PC-9 (cell line): ENCODE data around the gene SPRING1. TPM values are rescaled to one million over a fixed set of nuclear protein-coding genes. Genes with fewer than 3 reads are reported as not detected.
"Not testable (repeated sequence)": the region's sequence is repeated elsewhere in the genome, so short reads cannot be mapped to it uniquely, and the experiment has no call there.

ENCODE experiments used
- BruUV-seq: library from RNA; stranded (reverse); fragments of 400-500 nt; replicated peaks from 2 replicates; lab custom pipeline; 2021; lab: Mats Ljungman, UMichigan
- CTCF ChIA-PET: fragments of 300-600 bp; sonication (Branson Sonifier 250); formaldehyde crosslinking; loops from one replicate; lab custom pipeline; 2022; ENCODE audit warnings: antibody characterized with exemption; lab: Charles Lee
- POLR2A ChIA-PET: fragments of 300-600 bp; sonication (Branson Sonifier 250); formaldehyde crosslinking; loops from one replicate; lab custom pipeline; 2022; ENCODE audit warnings: antibody characterized with exemption; ENCODE audit not compliant: unreplicated experiment; lab: Charles Lee
- DNase-seq, 2 experiments: peaks; one replicate each; pipeline versions ENCODE4 v3.0.0 to v3.0.0-alpha.2; 2015 to 2022; ENCODE audit warnings: mixed read lengths in 1 of 2
- H2AFZ ChIP-seq: fragments of 200-600 bp; sonication (generic); 2 replicates; pipeline ENCODE4 v1.8.1; 2017; ENCODE audit warnings: antibody characterized with exemption
- H3F3A ChIP-seq: fragments of 200-600 bp; sonication (generic); 2 replicates; pipeline ENCODE4 v1.8.1; 2017; ENCODE audit warnings: antibody characterized with exemption, mild to moderate bottlenecking, low read depth; ENCODE audit not compliant: insufficient read depth
- H3K27ac ChIP-seq: fragments of 200-600 bp; sonication (generic); 2 replicates; pipeline ENCODE4 v1.6.1; 2016; ENCODE audit warnings: mixed run types
- H3K27me3 ChIP-seq: fragments of 200-600 bp; sonication (generic); 2 replicates; pipeline ENCODE4 v1.6.1; 2016; ENCODE audit warnings: low read depth, mixed run types; ENCODE audit not compliant: insufficient read depth
- H3K36me3 ChIP-seq: fragments of 200-600 bp; sonication (generic); 2 replicates; pipeline ENCODE4 v1.6.1; 2016; ENCODE audit warnings: low read depth, mixed run types
- H3K4me1 ChIP-seq: fragments of 200-600 bp; sonication (generic); replicated peaks from 2 replicates; pipeline ENCODE4 v1.6.1; 2016; ENCODE audit warnings: mixed run types; ENCODE audit not compliant: insufficient read depth
- H3K4me2 ChIP-seq: fragments of 200-600 bp; sonication (generic); 2 replicates; pipeline ENCODE4 v1.6.1; 2017; ENCODE audit warnings: mixed run types
- H3K4me3 ChIP-seq: fragments of 200-600 bp; sonication (generic); 2 replicates; pipeline ENCODE4 v1.6.1; 2016; ENCODE audit warnings: mixed run types
- H3K79me2 ChIP-seq: fragments of 200-600 bp; sonication (generic); 2 replicates; pipeline ENCODE4 v1.6.1; 2017; ENCODE audit warnings: low read depth, mixed run types
- H3K9me2 ChIP-seq: fragments of 200-600 bp; sonication (generic); 2 replicates; pipeline ENCODE4 v1.8.1; 2017; ENCODE audit warnings: mild to moderate bottlenecking; ENCODE audit not compliant: insufficient read depth
- H3K9me3 ChIP-seq: fragments of 200-600 bp; sonication (generic); 2 replicates; pipeline ENCODE4 v1.8.1; 2016; ENCODE audit warnings: low read depth; ENCODE audit not compliant: insufficient read depth
- H4K20me1 ChIP-seq: fragments of 200-600 bp; sonication (generic); 2 replicates; pipeline ENCODE4 v1.8.1; 2017; ENCODE audit not compliant: insufficient read depth
- CTCF ChIP-seq: fragments of 200-600 bp; sonication (generic); conservative IDR thresholded peaks from 2 replicates; pipeline ENCODE4 v1.6.1; 2017; ENCODE audit warnings: mixed run types, antibody characterized with exemption, mild to moderate bottlenecking, moderate library complexity
- EZH2 ChIP-seq: fragments of 200-600 bp; sonication (generic); IDR thresholded peaks from 2 replicates; pipeline ENCODE4 v1.8.0; 2017; ENCODE audit warnings: antibody characterized with exemption, low read depth
- intact Hi-C: fragments of 100-400 bp; cut with micrococcal nuclease; formaldehyde crosslinking; loops from one replicate; pipeline ENCODE4 v1.10.0; 2022; ENCODE audit not compliant: unreplicated experiment
- total RNA-seq: library from RNA; stranded (reverse); gene quantifications from 2 replicates; pipeline ENCODE4 v1.2.3, GENCODE V29; 2021

Gene SPRING1
- total RNA-seq, 1 experiment from 2014 or later: 29.3 TPM

GRCh38 chr12:116750298-116750697 lies 12.4 kb upstream of the SPRING1 start:
- no peak for DNase-seq
- BruUV-seq: no TSS peak
- no peak overlapping the region for H3K4me3 ChIP-seq
- POLR2A ChIA-PET: no interaction called here
- no peak overlapping the region for H3K4me2 ChIP-seq
- no peak overlapping the region for H2AFZ ChIP-seq
- intact Hi-C loops: no loop called here
- CTCF ChIA-PET: no interaction called here
- no peaks in the 10 kb centered on the region for H4K20me1 ChIP-seq
- no peaks in the 10 kb centered on the region for H3K79me2 ChIP-seq
- H3K4me1 ChIP-seq: no peaks in the 10 kb centered on the region
- no peak overlapping the region for H3K27ac ChIP-seq
- TF ChIP-seq EZH2 (no peak), CTCF (no peak)
- H3K9me3 ChIP-seq: no peaks in the 10 kb centered on the region
- no peaks in the 10 kb centered on the region for H3K9me2 ChIP-seq
- no peaks in the 10 kb centered on the region for H3K27me3 ChIP-seq
- H3K36me3 ChIP-seq: no peaks in the 10 kb centered on the region
- no peaks in the 10 kb centered on the region for H3F3A ChIP-seq

DNA sequence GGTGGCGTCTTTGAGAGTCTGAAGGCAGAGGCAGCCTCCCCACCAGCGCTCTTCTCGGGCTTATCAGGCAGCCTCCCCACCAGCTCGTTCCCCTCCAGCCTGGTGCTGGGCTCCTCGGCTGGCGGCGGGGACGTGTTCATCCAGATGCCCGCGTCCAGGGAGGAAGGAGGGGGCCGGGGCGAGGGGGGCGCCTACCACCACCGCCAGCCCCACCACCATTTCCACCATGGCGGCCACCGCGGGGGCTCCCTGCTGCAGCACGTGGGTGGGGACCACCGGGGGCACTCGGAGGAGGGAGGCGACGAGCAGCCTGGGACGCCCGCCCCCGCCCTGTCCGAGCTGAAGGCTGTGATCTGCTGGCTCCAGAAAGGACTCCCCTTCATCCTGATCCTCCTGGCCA lies 12.0 kb upstream of the SPRING1 start:
- Histone ChIP-seq H3K36me3 (no peaks in the 10 kb centered on the region), H3K9me2 (no peaks in the 10 kb centered on the region), H3K4me2 (no peak overlapping the region), H4K20me1 (no peaks in the 10 kb centered on the region), H3K79me2 (no peaks in the 10 kb centered on the region), H3K4me3 (no peak overlapping the region), H2AFZ (no peak overlapping the region), H3K27me3 (no peaks in the 10 kb centered on the region), H3F3A (no peaks in the 10 kb centered on the region), H3K27ac (no peak overlapping the region), H3K4me1 (no peaks in the 10 kb centered on the region), H3K9me3 (no peaks in the 10 kb centered on the region)
- no peak for DNase-seq
- no peak for TF ChIP-seq CTCF
- no peak for TF ChIP-seq EZH2
- ChIA-PET CTCF (no interaction called here), POLR2A (no interaction called here)
- intact Hi-C loops: no loop called here
- no TSS peak for BruUV-seq

DNA sequence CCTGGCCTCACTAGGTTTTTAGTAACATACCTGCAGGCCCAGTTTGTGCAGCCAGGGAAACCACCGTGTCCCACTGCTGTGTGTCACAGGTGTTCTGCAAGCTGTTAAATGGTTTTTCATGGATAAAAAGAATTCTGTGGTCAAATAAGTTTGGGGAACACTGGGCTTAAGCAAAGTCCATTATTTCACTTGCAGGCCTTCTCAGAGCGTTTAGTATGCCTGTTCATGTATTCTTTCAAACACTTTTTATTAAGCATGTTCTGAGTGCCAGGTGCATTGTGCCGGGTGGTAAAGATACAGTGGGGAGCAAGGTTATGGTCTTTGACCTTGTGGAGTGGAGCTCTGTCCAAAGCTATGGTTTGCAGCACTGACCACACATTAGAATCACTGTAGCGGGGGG lies 7.7 kb upstream of the SPRING1 start:
- Histone ChIP-seq H3K27ac (no peak overlapping the region), H3K27me3 (no peaks in the 10 kb centered on the region), H3K4me1 (no peaks in the 10 kb centered on the region), H3K9me3 (no peaks in the 10 kb centered on the region), H3K36me3 (no peaks in the 10 kb centered on the region), H4K20me1 (no peaks in the 10 kb centered on the region), H3K4me3 (no peak overlapping the region), H3K79me2 (no peaks in the 10 kb centered on the region), H3F3A (no peaks in the 10 kb centered on the region), H3K9me2 (no peaks in the 10 kb centered on the region), H2AFZ (no peak overlapping the region), H3K4me2 (no peak overlapping the region)
- ChIA-PET POLR2A (no interaction called here), CTCF (no interaction called here)
- no peak for TF ChIP-seq EZH2
- DNase-seq: no peak
- intact Hi-C loops: no loop called here
- BruUV-seq: no TSS peak

- Histone ChIP-seq H3K36me3 (no peaks in the 10 kb centered on the region), H3K9me2 (no peaks in the 10 kb centered on the region), H3K9me3 (no peaks in the 10 kb centered on the region), H4K20me1 (no peaks in the 10 kb centered on the region), H3K4me2 (no peak overlapping the region), H2AFZ (no peak overlapping the region), H3F3A (no peaks in the 10 kb centered on the region), H3K4me1 (no peaks in the 10 kb centered on the region), H3K27me3 (no peaks in the 10 kb centered on the region), H3K27ac (no peak overlapping the region), H3K79me2 (no peaks in the 10 kb centered on the region), H3K4me3 (no peak overlapping the region)
- POLR2A ChIA-PET: interaction anchor here (0.7 kb wide), 1 partner anchor 189 kb away, joined by 3 read pairs; no protein-coding TSS in a partner anchor
- intact Hi-C loops: no loop called here
- DNase-seq: no peak
- BruUV-seq: no TSS peak
- TF ChIP-seq CTCF: no peak
- TF ChIP-seq EZH2: no peak
- CTCF ChIA-PET: no interaction called here
These were observed 6.9 kb upstream of the SPRING1 start for GRCh38 chr12:116744766-116745165.

DNA sequence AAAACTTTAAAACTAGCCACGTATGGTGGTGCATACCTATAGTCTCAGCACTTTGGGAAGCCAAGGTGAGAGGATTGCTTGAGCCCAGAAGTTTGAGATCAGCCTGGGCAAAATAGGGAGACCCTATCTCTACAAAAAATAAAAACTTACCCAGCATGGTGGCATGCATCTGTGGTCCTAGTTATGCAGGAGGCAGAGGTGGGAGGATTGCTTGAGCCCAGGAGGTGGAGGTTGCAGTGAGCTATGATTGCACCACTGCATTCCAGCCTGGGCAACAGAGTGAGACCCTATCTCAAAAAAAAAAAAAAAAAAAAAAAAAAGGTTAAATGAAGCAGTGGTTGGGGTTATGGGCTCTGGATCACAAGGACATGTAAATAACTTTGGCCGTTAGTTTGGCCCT lies 4.9 kb upstream of the SPRING1 start:
- H3K9me2 ChIP-seq, H3K36me3 ChIP-seq, CTCF ChIA-PET, POLR2A ChIA-PET, H2AFZ ChIP-seq, H3K9me3 ChIP-seq, H3K79me2 ChIP-seq, H3K27ac ChIP-seq, H4K20me1 ChIP-seq, H3F3A ChIP-seq, BruUV-seq, H3K27me3 ChIP-seq, H3K4me3 ChIP-seq, DNase-seq, H3K4me2 ChIP-seq, H3K4me1 ChIP-seq, intact Hi-C loops: not testable (repeated sequence)
